ENCODE results near the gene LCN10.

GRCh38 chr9:136711751-136712689 is 30.7 kb downstream of the LCN10 start, which contains the start of gene DIPK1B:
- TF ChIP-seq CTCF (IDR thresholded peaks at IDR 0.05) (no peak), EZH2 (IDR thresholded peaks at IDR 0.05) (peak; percentile 39)
